Loucy (cell line): ENCODE data around the gene PPEF1.

Experiments
- CTCF ChIP-seq: fragments of 200-600 bp; sonication (generic); conservative IDR thresholded peaks from 2 replicates; pipeline ENCODE4 v1.5.1; 2014; ENCODE audit warnings: mild to moderate bottlenecking, antibody characterized with exemption, low read length
- EZH2phosphoT487 ChIP-seq: fragments of 200-600 bp; IDR thresholded peaks from 2 replicates; pipeline ENCODE4 v1.6.1; 2018; ENCODE audit warnings: antibody characterized with exemption, mild to moderate bottlenecking, moderate library complexity, borderline replicate concordance

DNA sequence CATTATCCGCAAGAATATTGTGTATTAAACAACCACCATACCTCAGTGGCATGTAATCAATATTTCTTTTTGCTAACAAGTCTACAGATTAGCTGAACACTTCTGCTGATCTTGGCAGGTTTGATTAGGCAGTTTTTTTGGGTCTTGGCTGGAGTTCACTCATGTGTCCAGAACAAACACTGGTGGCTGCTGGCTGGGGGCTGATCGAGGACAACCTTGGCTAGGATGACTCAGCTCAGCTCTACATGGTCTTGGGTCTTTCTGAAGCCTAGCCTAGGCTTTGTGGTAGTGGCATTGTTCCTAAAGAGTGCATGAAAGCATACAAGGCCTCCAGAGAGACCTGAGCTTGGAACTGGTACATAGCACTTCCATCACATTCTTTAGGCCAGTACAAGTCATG is 41.1 kb downstream of the PPEF1 start:
- TF ChIP-seq CTCF (no peak), EZH2phosphoT487 (no peak)
